Bronchial epithelial cell (primary cell): ENCODE results near the gene NECAB3. TPM values are rescaled to one million over a fixed set of nuclear protein-coding genes. Genes with fewer than 3 reads are reported as not detected.

Experiments used
- DNase-seq: peaks from one replicate; pipeline ENCODE4 v3.0.0-alpha.2; 2010; ENCODE audit warnings: low read depth
- FAIRE-seq: peaks from 2 replicates; lab custom pipeline; 2011; peaks lifted over from hg19 to GRCh38; lab: Jason Lieb, UNC
- H3K27me3 ChIP-seq: 2 replicates; pipeline ENCODE4 v1.5.1; 2011; ENCODE audit warnings: low read length; ENCODE audit not compliant: control insufficient read depth, insufficient read depth
- H3K36me3 ChIP-seq: 2 replicates; pipeline ENCODE4 v1.5.1; 2011; ENCODE audit warnings: low read length; ENCODE audit not compliant: control insufficient read depth, insufficient read depth
- H3K4me3 ChIP-seq: 2 replicates; pipeline ENCODE4 v1.5.1; 2011; ENCODE audit warnings: mild to moderate bottlenecking, low read depth, low read length, control low read depth
- total RNA-seq: library from RNA; depleted of rRNA; stranded (reverse); fragments of >200 nt; gene quantifications from 2 replicates; pipeline ENCODE4 v1.2.1, GENCODE V29; 2014
- TF ChIP-seq, protein P1 (sequence below): IDR thresholded peaks from 2 replicates; pipeline ENCODE4 v1.5.1; 2011; ENCODE audit warnings: mild to moderate bottlenecking, moderate library complexity, low read length, control low read depth, inconsistent platforms; ENCODE audit not compliant: insufficient read depth, severe bottlenecking

The NECAB3 gene
- total RNA-seq, 1 donor from 2014 or later = 8.7 TPM

GRCh38 chr20:33671573-33672288 lies 2.5 kb downstream of the NECAB3 start:
- DNase-seq (no peak), FAIRE-seq (no peak)
- Histone ChIP-seq H3K36me3 (no peaks in the 10 kb centered on the region), H3K27me3 (no peaks in the 10 kb centered on the region), H3K4me3 (no peak overlapping the region)
- TF ChIP-seq, protein P1, sequence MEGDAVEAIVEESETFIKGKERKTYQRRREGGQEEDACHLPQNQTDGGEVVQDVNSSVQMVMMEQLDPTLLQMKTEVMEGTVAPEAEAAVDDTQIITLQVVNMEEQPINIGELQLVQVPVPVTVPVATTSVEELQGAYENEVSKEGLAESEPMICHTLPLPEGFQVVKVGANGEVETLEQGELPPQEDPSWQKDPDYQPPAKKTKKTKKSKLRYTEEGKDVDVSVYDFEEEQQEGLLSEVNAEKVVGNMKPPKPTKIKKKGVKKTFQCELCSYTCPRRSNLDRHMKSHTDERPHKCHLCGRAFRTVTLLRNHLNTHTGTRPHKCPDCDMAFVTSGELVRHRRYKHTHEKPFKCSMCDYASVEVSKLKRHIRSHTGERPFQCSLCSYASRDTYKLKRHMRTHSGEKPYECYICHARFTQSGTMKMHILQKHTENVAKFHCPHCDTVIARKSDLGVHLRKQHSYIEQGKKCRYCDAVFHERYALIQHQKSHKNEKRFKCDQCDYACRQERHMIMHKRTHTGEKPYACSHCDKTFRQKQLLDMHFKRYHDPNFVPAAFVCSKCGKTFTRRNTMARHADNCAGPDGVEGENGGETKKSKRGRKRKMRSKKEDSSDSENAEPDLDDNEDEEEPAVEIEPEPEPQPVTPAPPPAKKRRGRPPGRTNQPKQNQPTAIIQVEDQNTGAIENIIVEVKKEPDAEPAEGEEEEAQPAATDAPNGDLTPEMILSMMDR = no peak

DNA sequence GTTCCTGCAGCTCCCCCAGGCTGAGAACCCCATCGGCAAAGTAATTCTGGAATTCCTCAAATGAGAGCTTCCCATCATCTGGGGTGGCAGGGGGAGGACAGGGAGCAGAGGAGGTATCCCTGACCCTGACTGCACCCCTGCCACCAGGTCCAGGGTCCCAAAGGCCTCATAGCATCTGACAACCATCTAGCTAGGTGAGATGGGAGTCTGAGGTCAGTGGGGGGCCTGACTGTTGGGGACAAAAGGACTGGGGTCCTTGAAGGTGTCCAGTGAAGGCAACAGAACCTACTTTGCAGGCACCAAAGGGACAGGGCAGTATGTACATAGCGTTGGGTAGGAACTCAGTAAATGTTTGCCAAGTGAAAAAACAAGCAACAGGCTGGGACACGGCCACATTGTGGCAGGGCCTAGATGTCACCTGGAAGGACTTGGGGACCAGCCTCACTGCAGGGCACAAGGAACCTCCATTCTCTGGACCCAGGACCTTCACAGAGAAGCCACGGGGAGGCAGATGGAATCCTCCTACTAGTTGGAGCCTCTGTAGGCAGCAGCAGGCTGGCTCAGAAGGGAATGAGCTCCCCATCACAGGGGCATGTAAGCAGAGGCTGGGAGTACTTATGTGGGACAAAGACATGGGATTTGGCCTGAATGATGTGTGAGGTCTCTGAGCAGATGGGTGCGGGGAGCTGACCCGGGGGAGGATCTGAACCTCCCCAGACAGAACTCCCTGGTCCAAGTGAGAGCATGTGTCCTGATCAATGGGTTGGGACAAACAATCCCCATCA lies 3.3 kb downstream of the NECAB3 start:
- H3K4me3 ChIP-seq = no peak overlapping the region
- TF ChIP-seq, protein P1 = no peak
- DNase-seq (no peak), FAIRE-seq (no peak)
- no peaks in the 10 kb centered on the region for H3K27me3 ChIP-seq
- H3K36me3 ChIP-seq = no peaks in the 10 kb centered on the region

DNA sequence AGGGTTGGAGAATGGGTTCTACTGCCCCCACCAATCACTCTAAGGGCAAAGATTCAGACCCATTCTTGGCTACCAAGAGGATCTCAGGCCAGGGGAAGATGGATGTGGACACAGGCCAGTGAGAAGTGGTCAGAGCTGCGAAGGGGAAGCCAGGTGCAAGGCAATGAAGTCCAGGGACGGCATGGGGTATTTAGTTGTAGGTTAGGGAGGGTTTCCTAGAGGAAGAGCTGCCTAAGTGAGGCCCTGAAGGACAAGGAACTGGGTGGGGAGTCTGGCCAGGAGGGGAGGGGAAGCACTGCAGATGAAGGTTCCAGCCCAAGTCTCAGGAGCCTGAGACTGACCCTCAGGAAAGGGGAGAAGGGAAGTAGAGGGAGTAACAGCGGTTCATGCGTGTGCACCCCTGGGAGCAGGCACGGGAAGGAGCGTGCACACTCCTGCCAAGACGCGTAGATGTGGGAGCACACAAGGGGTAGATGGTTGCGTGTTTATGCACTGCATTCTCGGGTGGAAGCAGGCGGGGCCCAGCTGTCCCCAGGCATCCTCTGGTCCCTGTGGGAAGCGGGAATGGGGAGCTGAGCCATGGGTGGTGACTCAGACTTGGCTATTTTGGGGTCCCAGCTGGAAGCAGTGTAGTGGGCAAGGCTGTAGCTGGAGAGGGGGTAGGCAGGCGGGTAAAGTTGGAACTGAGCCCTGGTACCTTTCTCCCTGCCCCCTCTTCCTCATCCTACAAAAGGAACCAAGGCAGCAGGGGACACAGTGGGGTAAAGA lies 4.2 kb downstream of the NECAB3 start:
- DNase-seq = no peak
- Histone ChIP-seq H3K27me3 (no peaks in the 10 kb centered on the region), H3K4me3 (no peak overlapping the region), H3K36me3 (no peaks in the 10 kb centered on the region)
- TF ChIP-seq, protein P1 = no peak
- FAIRE-seq = no peak

DNA sequence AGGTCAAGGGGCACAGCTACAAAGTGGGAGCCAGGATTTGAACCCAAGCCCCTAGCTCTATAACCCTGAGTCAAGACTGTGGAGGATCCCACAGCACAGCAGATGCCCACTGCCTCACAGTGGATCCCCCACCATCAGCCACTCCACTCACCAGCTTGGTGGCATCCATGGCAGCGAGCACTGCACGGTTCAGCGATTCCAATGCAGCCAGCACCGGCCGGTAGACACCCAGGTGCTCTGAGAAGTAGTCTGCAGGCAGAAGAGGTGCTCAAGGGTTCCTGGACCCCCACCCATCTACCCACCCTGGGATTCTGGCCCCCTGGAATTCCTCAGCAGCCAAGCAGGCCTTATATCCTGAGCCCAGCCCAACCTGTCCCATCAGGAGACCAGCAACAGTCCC lies 5.0 kb downstream of the NECAB3 start:
- Histone ChIP-seq H3K4me3 (no peak overlapping the region), H3K27me3 (no peaks in the 10 kb centered on the region), H3K36me3 (no peaks in the 10 kb centered on the region)
- TF ChIP-seq, protein P1 = no peak
- DNase-seq = no peak
- FAIRE-seq = no peak

DNA sequence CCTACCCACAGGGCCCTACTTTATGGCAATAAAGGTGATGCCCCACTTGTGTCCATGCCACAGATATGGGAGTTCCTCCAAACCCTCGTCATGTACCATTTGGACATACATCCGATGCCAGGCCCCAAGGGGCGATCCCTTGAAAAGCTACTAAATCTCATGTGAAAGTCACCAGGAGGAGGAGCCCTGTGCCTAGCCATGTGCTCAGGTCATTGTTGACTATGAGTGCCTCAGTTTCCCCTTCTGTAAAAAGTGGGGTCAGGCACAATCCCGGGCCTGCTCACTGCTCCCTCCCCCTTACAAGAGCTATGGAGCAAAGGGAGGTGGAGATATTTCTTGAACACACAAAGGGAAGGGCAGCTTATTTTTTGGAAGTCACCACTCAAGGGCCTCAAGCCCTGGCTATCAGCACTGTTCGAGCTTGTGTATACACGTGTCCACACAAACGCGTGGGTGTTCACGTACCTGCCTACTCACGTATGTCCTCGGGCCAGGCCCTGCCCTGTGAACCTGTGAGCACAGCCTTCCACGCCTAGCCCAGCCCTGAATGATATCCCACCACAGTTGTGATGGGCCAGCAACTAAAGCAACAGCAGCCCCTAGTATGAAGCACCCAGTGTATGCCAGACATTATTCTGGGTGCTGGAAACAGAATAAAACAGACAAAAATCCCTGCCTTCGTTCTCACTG lies 5.6 kb downstream of the NECAB3 start:
- no peak for DNase-seq
- Histone ChIP-seq H3K27me3 (no peaks in the 10 kb centered on the region), H3K4me3 (no peak overlapping the region), H3K36me3 (no peaks in the 10 kb centered on the region)
- TF ChIP-seq, protein P1 = no peak
- FAIRE-seq = no peak
